ENCODE measurements around the gene PRKCH.
A peak's percentile ranks its signal among the peaks of the same experiment; 100 is the strongest.

PRKCH gene

GRCh38 chr14:61575126-61575525, 253.7 kb downstream of the PRKCH start:
- H3K36me3 ChIP-seq (ENCODE audit: control insufficient read depth, insufficient read depth, low read length): no peaks in the 10 kb centered on the region
- H3K27me3 ChIP-seq (ENCODE audit: control insufficient read depth, insufficient read depth, low read length): no peaks in the 10 kb centered on the region
- H3K9me3 ChIP-seq (ENCODE audit: control insufficient read depth, insufficient read depth, low read depth, low read length): no peaks in the 10 kb centered on the region
- no peak overlapping the region for H3K9ac ChIP-seq (ENCODE audit: low read length)
- peaks cover 6% of the 10 kb centered on the region; the same call in 1 of the 2 replicates for H3K4me1 ChIP-seq (ENCODE audit: control insufficient read depth, insufficient read depth, low read length)
- no peak overlapping the region for H3K4me3 ChIP-seq (ENCODE audit: low read depth, low read length)
- H3K27ac ChIP-seq (ENCODE audit: low read depth, low read length): no peak overlapping the region

DNA sequence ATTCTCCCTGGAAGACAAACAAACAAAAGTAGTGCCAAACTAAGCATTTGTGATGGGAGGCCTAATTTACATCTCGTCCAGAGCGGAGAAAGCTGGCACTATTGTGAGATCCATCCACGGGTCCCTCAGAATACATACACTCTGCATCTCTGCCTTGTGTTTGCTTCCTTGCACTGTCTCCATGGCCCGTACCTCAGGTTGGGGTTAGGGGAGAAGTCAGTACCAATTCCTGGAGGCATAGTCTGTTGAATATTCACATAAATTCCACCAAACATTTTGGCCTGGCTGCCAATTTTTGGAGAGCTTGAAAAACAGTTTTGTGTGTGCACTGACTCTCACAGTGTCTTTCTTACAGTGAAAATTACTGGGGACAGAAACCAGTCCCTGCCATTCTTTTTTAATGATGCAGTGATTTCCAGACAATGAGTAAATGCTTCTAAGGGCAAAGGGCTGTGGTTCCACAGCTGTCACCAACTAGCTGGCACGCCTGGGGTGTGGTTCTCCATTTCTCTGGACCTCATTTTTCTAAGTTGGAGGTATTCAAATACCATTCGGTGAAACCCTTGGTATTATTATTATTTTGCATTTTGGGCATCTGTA, 254.3 kb downstream of the PRKCH start:
- Histone ChIP-seq H3K4me1 (ENCODE audit: control insufficient read depth, insufficient read depth, low read length) (peaks cover 6% of the 10 kb centered on the region; the same call in 1 of the 2 replicates), H3K27ac (ENCODE audit: low read depth, low read length) (no peak overlapping the region), H3K9ac (ENCODE audit: low read length) (no peak overlapping the region), H3K36me3 (ENCODE audit: control insufficient read depth, insufficient read depth, low read length) (no peaks in the 10 kb centered on the region), H3K9me3 (ENCODE audit: control insufficient read depth, insufficient read depth, low read depth, low read length) (no peaks in the 10 kb centered on the region), H3K4me3 (ENCODE audit: low read depth, low read length) (no peak overlapping the region), H3K27me3 (ENCODE audit: control insufficient read depth, insufficient read depth, low read length) (no peaks in the 10 kb centered on the region)

- H3K9ac ChIP-seq (ENCODE audit: low read length): no peak overlapping the region
- no peaks in the 10 kb centered on the region for H3K36me3 ChIP-seq (ENCODE audit: control insufficient read depth, insufficient read depth, low read length)
- H3K27me3 ChIP-seq (ENCODE audit: control insufficient read depth, insufficient read depth, low read length): no peaks in the 10 kb centered on the region
- no peak overlapping the region for H3K4me3 ChIP-seq (ENCODE audit: low read depth, low read length)
- no peak overlapping the region for H3K27ac ChIP-seq (ENCODE audit: low read depth, low read length)
- peaks cover 6% of the 10 kb centered on the region; the same call in 1 of the 2 replicates for H3K4me1 ChIP-seq (ENCODE audit: control insufficient read depth, insufficient read depth, low read length)
- H3K9me3 ChIP-seq (ENCODE audit: control insufficient read depth, insufficient read depth, low read depth, low read length): no peaks in the 10 kb centered on the region
Measured at GRCh38 chr14:61577506-61577931, 256.1 kb downstream of the PRKCH start.

GRCh38 chr14:61578745-61579144, 257.4 kb downstream of the PRKCH start:
- H3K36me3 ChIP-seq (ENCODE audit: control insufficient read depth, insufficient read depth, low read length): no peaks in the 10 kb centered on the region
- peaks cover 3% of the 10 kb centered on the region; the same call in 1 of the 2 replicates for H3K4me1 ChIP-seq (ENCODE audit: control insufficient read depth, insufficient read depth, low read length)
- no peaks in the 10 kb centered on the region for H3K27me3 ChIP-seq (ENCODE audit: control insufficient read depth, insufficient read depth, low read length)
- H3K4me3 ChIP-seq (ENCODE audit: low read depth, low read length): no peak overlapping the region
- H3K27ac ChIP-seq (ENCODE audit: low read depth, low read length): no peak overlapping the region
- H3K9ac ChIP-seq (ENCODE audit: low read length): no peak overlapping the region
- H3K9me3 ChIP-seq (ENCODE audit: control insufficient read depth, insufficient read depth, low read depth, low read length): no peaks in the 10 kb centered on the region

DNA sequence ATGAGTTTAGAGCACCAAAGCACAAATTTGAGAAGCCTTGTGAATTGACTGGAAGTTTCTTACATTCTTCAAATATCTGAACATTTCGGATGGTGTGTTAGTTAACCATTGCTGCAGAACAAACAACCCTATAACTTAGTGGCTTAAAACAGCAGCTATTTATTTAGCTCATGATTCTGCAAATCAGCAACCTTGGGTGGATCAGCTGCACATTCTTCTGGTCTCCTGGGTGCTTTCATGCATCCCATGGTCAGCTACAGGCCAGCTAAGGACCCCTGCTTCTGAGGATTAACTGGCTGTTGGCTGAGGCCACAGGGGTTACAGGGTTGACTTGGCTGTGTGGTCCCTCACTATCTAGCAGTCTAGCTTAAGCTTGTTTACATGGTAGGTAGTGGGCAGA, 260.0 kb downstream of the PRKCH start:
- H3K27ac ChIP-seq (ENCODE audit: low read depth, low read length): no peak overlapping the region
- H3K4me1 ChIP-seq (ENCODE audit: control insufficient read depth, insufficient read depth, low read length): peaks cover 4% of the 10 kb centered on the region
- H3K4me3 ChIP-seq (ENCODE audit: low read depth, low read length): no peak overlapping the region
- H3K9me3 ChIP-seq (ENCODE audit: control insufficient read depth, insufficient read depth, low read depth, low read length): no peaks in the 10 kb centered on the region
- H3K27me3 ChIP-seq (ENCODE audit: control insufficient read depth, insufficient read depth, low read length): no peaks in the 10 kb centered on the region
- H3K9ac ChIP-seq (ENCODE audit: low read length): no peak overlapping the region
- no peaks in the 10 kb centered on the region for H3K36me3 ChIP-seq (ENCODE audit: control insufficient read depth, insufficient read depth, low read length)

- Histone ChIP-seq H3K4me3 (ENCODE audit: low read depth, low read length) (no peak overlapping the region), H3K9ac (ENCODE audit: low read length) (no peak overlapping the region), H3K9me3 (ENCODE audit: control insufficient read depth, insufficient read depth, low read depth, low read length) (no peaks in the 10 kb centered on the region), H3K36me3 (ENCODE audit: control insufficient read depth, insufficient read depth, low read length) (no peaks in the 10 kb centered on the region), H3K27ac (ENCODE audit: low read depth, low read length) (no peak overlapping the region), H3K4me1 (ENCODE audit: control insufficient read depth, insufficient read depth, low read length) (peaks cover 4% of the 10 kb centered on the region), H3K27me3 (ENCODE audit: control insufficient read depth, insufficient read depth, low read length) (no peaks in the 10 kb centered on the region)
Measured at GRCh38 chr14:61581955-61582615, 260.7 kb downstream of the PRKCH start.

DNA sequence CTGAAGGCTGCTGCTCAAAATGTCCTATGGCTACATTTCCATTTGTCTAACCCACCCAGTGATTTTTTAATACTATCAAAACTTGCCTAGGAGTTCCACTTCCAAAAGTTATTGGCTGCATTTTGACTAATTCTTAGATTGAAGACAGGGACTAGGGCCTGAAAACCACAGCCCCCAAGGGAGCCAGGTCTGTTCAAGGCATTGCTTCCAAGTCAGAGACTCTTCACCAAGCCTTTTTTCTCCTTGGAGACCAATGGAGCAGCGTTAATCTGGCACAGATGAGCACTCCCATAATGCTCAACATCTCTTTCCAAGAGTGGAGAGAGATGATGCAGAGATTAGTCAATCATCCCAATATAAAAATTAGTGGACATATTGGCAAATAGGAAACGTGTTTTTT, 261.4 kb downstream of the PRKCH start:
- no peak overlapping the region for H3K27ac ChIP-seq (ENCODE audit: low read depth, low read length)
- no peaks in the 10 kb centered on the region for H3K27me3 ChIP-seq (ENCODE audit: control insufficient read depth, insufficient read depth, low read length)
- no peak overlapping the region for H3K4me3 ChIP-seq (ENCODE audit: low read depth, low read length)
- H3K9ac ChIP-seq (ENCODE audit: low read length): no peak overlapping the region
- no peaks in the 10 kb centered on the region for H3K36me3 ChIP-seq (ENCODE audit: control insufficient read depth, insufficient read depth, low read length)
- H3K9me3 ChIP-seq (ENCODE audit: control insufficient read depth, insufficient read depth, low read depth, low read length): no peaks in the 10 kb centered on the region
- H3K4me1 ChIP-seq (ENCODE audit: control insufficient read depth, insufficient read depth, low read length): peaks cover 4% of the 10 kb centered on the region

GRCh38 chr14:61584331-61584741, 263.0 kb downstream of the PRKCH start:
- Histone ChIP-seq H3K27ac (ENCODE audit: low read depth, low read length) (no peak overlapping the region), H3K4me3 (ENCODE audit: low read depth, low read length) (no peak overlapping the region), H3K9ac (ENCODE audit: low read length) (no peak overlapping the region), H3K27me3 (ENCODE audit: control insufficient read depth, insufficient read depth, low read length) (no peaks in the 10 kb centered on the region), H3K9me3 (ENCODE audit: control insufficient read depth, insufficient read depth, low read depth, low read length) (no peaks in the 10 kb centered on the region), H3K4me1 (ENCODE audit: control insufficient read depth, insufficient read depth, low read length) (peaks cover 4% of the 10 kb centered on the region; the same call in 1 of the 2 replicates), H3K36me3 (ENCODE audit: control insufficient read depth, insufficient read depth, low read length) (no peaks in the 10 kb centered on the region)

DNA sequence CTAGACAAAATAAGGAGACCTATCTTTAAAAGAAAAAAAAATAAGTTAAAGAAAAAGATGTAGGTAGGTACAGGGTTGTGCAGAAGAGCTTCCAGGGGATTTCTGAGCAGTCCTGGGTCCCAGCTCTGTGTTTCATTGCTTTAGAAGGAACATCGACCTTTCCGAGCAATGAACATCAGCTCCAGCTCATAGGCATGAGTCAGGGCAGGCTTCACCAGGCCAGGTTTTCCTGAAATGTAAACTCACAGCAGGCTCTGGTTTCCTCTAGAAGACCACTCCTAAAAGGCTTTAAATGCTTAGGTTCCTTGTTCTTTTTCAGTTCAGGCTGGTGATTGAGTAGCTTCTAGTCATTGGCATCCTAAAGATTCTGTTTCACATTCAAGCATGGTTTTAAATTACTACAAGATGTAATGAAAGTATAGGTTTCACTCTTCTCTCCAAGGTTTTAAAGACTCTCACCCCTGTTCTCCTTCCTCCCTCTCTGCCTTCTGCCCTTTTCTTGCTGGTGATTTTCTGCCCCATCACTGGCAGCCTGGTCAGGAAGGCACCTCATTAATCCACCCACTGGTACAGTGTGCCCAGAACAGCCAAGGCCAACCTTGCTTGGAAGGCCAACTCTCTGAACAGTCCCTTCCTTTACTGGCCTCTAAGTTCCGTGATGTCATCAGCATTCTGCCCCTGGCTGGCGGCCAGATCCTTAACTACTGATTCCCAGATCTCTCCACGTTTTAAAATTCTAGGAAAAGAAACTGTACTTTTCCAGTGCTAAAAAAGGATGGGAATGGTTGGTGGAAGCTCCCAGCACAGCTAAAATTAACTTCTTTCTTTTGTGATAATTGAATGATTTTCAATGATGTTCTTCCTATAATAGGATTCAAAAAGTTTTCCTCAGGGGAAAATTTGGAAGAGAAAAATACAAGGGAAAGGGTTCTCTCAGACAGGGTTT, 264.5 kb downstream of the PRKCH start:
- Histone ChIP-seq H3K4me1 (ENCODE audit: control insufficient read depth, insufficient read depth, low read length) (peaks cover 4% of the 10 kb centered on the region; the same call in 1 of the 2 replicates), H3K27me3 (ENCODE audit: control insufficient read depth, insufficient read depth, low read length) (no peaks in the 10 kb centered on the region), H3K9me3 (ENCODE audit: control insufficient read depth, insufficient read depth, low read depth, low read length) (no peaks in the 10 kb centered on the region), H3K9ac (ENCODE audit: low read length) (peak overlapping the region; percentile 38), H3K27ac (ENCODE audit: low read depth, low read length) (no peak overlapping the region), H3K4me3 (ENCODE audit: low read depth, low read length) (no peak overlapping the region), H3K36me3 (ENCODE audit: control insufficient read depth, insufficient read depth, low read length) (no peaks in the 10 kb centered on the region)

DNA sequence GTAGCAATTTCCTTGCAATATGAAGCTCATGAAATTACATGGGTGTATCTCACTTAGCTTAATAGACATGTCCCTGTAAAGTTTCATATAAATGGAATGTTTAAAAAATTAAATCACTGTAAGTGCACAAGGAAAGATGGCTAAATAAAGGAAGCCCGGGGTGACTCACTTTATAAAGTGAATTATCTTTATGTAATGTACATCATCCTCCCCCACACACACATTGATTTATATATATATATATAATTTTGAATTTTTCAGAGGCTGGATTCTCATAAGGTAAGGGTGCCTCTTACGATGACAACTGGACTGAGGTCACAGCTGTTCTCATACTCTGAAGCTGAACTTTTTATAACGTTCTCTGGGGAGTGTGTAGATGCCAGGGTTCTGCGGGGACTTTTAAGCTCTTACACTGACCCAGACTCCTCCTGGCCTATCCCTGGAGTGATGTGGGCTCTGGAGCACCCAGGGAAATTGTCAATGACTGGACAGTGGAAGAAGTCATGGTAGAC, 265.2 kb downstream of the PRKCH start:
- Histone ChIP-seq H3K4me3 (ENCODE audit: low read depth, low read length) (no peak overlapping the region), H3K27ac (ENCODE audit: low read depth, low read length) (no peak overlapping the region), H3K9me3 (ENCODE audit: control insufficient read depth, insufficient read depth, low read depth, low read length) (no peaks in the 10 kb centered on the region)

More for the DNA sequence above, 265.2 kb downstream of the PRKCH start:
- no peaks in the 10 kb centered on the region for H3K27me3 ChIP-seq (ENCODE audit: control insufficient read depth, insufficient read depth, low read length)
- no peaks in the 10 kb centered on the region for H3K36me3 ChIP-seq (ENCODE audit: control insufficient read depth, insufficient read depth, low read length)
- no peak overlapping the region for H3K9ac ChIP-seq (ENCODE audit: low read length)
- H3K4me1 ChIP-seq (ENCODE audit: control insufficient read depth, insufficient read depth, low read length): peaks cover 4% of the 10 kb centered on the region; the same call in 1 of the 2 replicates
